Prostate gland (tissue), 2 donors: Measurements from ENCODE around the gene TNFRSF11A. TPM values are rescaled to one million over a fixed set of nuclear protein-coding genes. Genes with fewer than 3 reads are reported as not detected.

Source experiments
- DNase-seq: peaks from one replicate; pipeline ENCODE4 v3.0.0-alpha.2; 2019; ENCODE audit warnings: low spot score
- H3K27ac ChIP-seq, 2 donors: fragments of 200-600 bp; sonication (generic); 2 replicates each; pipeline ENCODE4 v1.5.1; 2017 to 2019
- H3K27me3 ChIP-seq: fragments of 200-600 bp; sonication (generic); replicated peaks from 2 replicates; pipeline ENCODE4 v1.5.1; 2019; ENCODE audit not compliant: insufficient read depth
- H3K36me3 ChIP-seq, 2 donors: fragments of 200-600 bp; sonication (generic); 1 replicate in 1 of 2; 2 replicates in 1 of 2; pipeline versions ENCODE4 v1.5.1 to v1.8.1; 2017 to 2019
- H3K4me1 ChIP-seq: fragments of 200-600 bp; sonication (generic); replicated peaks from 2 replicates; pipeline ENCODE4 v1.5.1; 2019
- H3K4me3 ChIP-seq, 2 donors: fragments of 200-600 bp; sonication (generic); 2 replicates each; pipeline ENCODE4 v1.5.1; 2017 to 2019
- H3K9me3 ChIP-seq: fragments of 200-600 bp; sonication (generic); 2 replicates; pipeline ENCODE4 v1.5.1; 2017
- POLR2A ChIP-seq: fragments of 450-650 bp; IDR thresholded peaks from one replicate; pipeline ENCODE4 v1.6.1; 2016; ENCODE audit warnings: antibody characterized with exemption, mild to moderate bottlenecking
- POLR2AphosphoS5 ChIP-seq: sonication (generic); formaldehyde crosslinking; IDR thresholded peaks from one replicate; pipeline ENCODE4 v1.6.1; 2017; ENCODE audit warnings: antibody characterized with exemption
- WGBS: methylation state at CpG from one replicate; pipeline ENCODE4 v1.1.5; 2018; 5-methylcytosine and 5-hydroxymethylcytosine counted together
- intact Hi-C: fragments of 100-400 bp; cut with DNase I; formaldehyde crosslinking; loops from one replicate; pipeline ENCODE4 v1.14.2; 2022
- total RNA-seq, 2 donors: library from RNA; depleted of rRNA; stranded (reverse); fragments of >200 nt; gene quantifications; one replicate each; pipeline ENCODE4 v1.1.0, GENCODE V29; 2016
- TF ChIP-seq, protein P1 (sequence below), 4 experiments: fragments of 200-600 bp in 2 of 4; fragments of 450-650 bp in 2 of 4; sonication (generic) in 2 of 4; IDR thresholded peaks; 1 replicate in 3 of 4; 2 replicates in 1 of 4; pipeline ENCODE4 v1.5.1; 2016 to 2019; ENCODE audit warnings: antibody characterized with exemption in 4 of 4, mild to moderate bottlenecking in 2 of 4, moderate library complexity in 2 of 4

The TNFRSF11A gene
- total RNA-seq, 2 donors from 2014 or later: 6.1 to 10.2 TPM

DNA sequence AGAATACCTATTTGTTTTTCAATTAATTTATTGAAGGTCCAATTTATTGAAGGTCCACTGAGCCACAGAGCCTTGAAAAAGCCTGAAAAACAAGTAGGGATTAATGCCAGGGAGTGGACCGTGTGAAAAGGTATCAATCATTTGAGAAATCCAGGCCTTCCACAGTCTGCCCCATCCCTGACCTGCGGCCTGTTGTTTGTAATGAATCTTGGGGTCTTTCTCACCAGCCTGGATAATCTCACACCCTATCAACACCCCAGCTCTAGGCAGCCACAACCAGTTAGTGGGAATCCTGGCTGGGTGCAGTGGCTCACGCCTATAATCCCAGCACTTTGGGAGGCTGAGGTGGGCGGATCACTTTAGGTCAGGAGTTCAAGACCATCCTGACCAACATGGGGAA, 47.8 kb downstream of the TNFRSF11A start:
- intact Hi-C loops: no loop called here
- H3K27me3 ChIP-seq: no peaks in the 10 kb centered on the region
- no peak for DNase-seq
- WGBS: 91% methylated on average over 4 of the region's 4 CpGs
- H3K36me3 ChIP-seq: no peaks in the 10 kb centered on the region
- no peak overlapping the region for H3K27ac ChIP-seq
- no peaks in the 10 kb centered on the region for H3K4me1 ChIP-seq
- TF ChIP-seq, protein P1, sequence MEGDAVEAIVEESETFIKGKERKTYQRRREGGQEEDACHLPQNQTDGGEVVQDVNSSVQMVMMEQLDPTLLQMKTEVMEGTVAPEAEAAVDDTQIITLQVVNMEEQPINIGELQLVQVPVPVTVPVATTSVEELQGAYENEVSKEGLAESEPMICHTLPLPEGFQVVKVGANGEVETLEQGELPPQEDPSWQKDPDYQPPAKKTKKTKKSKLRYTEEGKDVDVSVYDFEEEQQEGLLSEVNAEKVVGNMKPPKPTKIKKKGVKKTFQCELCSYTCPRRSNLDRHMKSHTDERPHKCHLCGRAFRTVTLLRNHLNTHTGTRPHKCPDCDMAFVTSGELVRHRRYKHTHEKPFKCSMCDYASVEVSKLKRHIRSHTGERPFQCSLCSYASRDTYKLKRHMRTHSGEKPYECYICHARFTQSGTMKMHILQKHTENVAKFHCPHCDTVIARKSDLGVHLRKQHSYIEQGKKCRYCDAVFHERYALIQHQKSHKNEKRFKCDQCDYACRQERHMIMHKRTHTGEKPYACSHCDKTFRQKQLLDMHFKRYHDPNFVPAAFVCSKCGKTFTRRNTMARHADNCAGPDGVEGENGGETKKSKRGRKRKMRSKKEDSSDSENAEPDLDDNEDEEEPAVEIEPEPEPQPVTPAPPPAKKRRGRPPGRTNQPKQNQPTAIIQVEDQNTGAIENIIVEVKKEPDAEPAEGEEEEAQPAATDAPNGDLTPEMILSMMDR (IDR thresholded peaks at IDR 0.05): no peak
- TF ChIP-seq POLR2AphosphoS5 (no peak), POLR2A (no peak)
- no peaks in the 10 kb centered on the region for H3K9me3 ChIP-seq
- no peak overlapping the region for H3K4me3 ChIP-seq

DNA sequence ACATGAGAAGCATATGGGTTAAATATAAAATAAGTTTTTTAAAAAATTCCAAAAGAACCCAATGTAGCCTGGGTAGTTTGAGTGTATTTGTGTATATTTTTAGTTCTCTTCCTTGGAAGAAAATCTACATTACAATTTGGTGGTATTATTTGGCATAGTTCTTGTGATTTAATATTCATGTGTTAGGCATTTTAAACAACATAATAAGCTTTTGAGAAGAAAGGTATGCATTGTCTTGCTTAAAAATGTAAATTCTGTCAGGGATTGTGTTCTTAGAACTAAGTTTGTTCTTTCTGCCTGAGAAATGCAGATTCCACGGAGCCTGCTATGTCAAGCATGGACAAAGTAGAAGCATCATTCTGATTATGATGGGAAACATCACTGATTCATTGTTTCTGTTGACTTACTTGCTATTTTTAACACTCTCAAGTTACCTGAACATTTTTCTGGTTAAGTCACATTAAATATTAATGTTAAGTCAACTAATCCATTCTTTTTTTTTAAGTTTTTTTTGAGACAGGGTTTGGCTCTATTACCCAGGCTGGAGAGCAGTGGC, 49.4 kb downstream of the TNFRSF11A start:
- WGBS: 89% methylated on average over 1 of the region's 1 CpG
- no peak for DNase-seq
- intact Hi-C loops: no loop called here
- Histone ChIP-seq H3K4me3 (no peak overlapping the region), H3K27ac (no peak overlapping the region), H3K9me3 (no peaks in the 10 kb centered on the region), H3K36me3 (no peaks in the 10 kb centered on the region), H3K27me3 (no peaks in the 10 kb centered on the region), H3K4me1 (no peaks in the 10 kb centered on the region)
- no peak for TF ChIP-seq POLR2A
- no peak for TF ChIP-seq POLR2AphosphoS5
- TF ChIP-seq, protein P1 (IDR thresholded peaks at IDR 0.05): no peak

DNA sequence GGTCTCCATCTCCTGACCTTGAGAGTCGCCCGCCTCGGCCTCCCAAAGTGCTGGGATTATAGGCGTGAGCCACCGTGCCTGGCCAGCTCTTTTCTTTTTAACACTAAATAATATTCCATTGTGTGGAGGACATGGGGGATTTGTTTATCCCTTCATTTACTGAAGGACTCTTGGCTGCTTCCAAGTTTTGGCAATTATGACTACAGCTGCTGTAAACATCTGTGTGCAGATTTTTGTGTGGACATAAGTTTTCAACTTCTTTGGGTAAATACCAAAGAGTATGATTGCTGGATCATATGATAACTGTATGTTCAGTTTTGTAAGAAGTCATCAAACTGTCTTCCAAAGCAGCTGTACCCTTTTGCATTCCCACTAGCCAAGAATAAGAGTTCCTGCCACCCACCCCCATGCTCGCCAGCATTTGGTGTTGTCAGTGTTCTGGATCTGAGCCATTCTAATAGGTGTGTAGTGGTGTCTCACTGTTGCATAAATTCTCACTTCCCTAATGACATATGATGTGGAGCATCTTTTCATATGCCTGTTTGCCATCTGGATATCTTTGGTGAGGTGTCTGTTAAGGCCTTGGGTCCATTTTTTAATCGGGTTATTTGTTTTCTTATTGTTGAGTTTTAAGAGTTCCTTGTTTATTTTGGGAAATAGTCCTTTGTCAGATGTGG, 52.2 kb downstream of the TNFRSF11A start:
- no peak overlapping the region for H3K4me3 ChIP-seq
- H3K27me3 ChIP-seq: no peaks in the 10 kb centered on the region
- TF ChIP-seq, protein P1 (IDR thresholded peaks at IDR 0.05): no peak
- TF ChIP-seq POLR2A (no peak), POLR2AphosphoS5 (no peak)
- intact Hi-C loops: no loop called here
- whole genome bisulfite sequencing: 88% methylated on average over 7 of the region's 7 CpGs
- no peaks in the 10 kb centered on the region for H3K36me3 ChIP-seq
- H3K27ac ChIP-seq: no peak overlapping the region
- H3K9me3 ChIP-seq: no peaks in the 10 kb centered on the region
- H3K4me1 ChIP-seq: no peaks in the 10 kb centered on the region
- no peak for DNase-seq

DNA sequence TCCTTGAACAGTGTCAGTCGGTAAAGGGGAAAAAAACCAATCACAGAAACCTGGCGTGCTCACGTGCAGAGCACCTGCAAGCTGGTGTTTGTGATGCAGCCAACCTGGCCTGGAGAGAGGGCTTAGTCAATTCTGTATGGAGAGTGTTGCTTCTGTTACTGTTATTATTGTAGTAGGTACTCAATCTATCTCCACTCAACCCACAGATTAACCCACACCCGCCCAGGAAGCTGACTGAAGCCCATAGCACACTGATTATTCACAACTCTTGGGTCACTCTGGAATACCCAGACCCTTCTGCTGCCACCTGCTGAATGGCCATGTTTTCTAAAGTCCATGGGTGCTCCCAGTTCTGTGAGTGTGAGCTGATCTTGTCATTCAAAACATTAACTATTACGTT, 53.9 kb downstream of the TNFRSF11A start:
- intact Hi-C loops: no loop called here
- no peak overlapping the region for H3K27ac ChIP-seq
- H3K4me3 ChIP-seq: no peak overlapping the region
- TF ChIP-seq POLR2A: no peak
- no peak for TF ChIP-seq POLR2AphosphoS5
- TF ChIP-seq, protein P1 (IDR thresholded peaks at IDR 0.05): no peak
- no peaks in the 10 kb centered on the region for H3K9me3 ChIP-seq
- H3K4me1 ChIP-seq: no peaks in the 10 kb centered on the region
- H3K36me3 ChIP-seq: no peaks in the 10 kb centered on the region
- 94% methylated on average over 5 of the region's 5 CpGs for WGBS
- DNase-seq: no peak
- H3K27me3 ChIP-seq: no peaks in the 10 kb centered on the region

DNA sequence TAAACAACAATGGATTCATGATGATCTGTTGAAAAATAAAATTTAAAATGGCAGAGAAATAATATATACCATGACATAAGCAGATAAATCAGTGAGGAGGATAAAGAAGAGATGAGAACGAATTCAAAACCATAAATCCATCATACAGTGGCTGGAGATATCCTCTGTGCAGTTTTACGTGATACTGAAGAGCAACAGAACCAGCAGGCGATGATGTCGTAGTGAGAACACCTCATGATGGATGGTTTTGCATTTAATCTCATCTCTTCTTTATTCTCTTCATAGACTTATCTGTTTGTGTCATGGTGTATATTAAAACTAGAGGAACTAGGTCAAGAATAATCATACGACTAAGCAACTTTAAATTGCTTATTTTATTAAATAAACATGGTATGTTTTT, 56.3 kb downstream of the TNFRSF11A start:
- TF ChIP-seq POLR2A: no peak
- intact Hi-C loops: no loop called here
- H3K27me3 ChIP-seq: no peaks in the 10 kb centered on the region
- 87% methylated on average over 5 of the region's 5 CpGs for WGBS
- no peaks in the 10 kb centered on the region for H3K4me1 ChIP-seq
- no peak for DNase-seq
- no peaks in the 10 kb centered on the region for H3K9me3 ChIP-seq
- no peak overlapping the region for H3K4me3 ChIP-seq
- no peak overlapping the region for H3K27ac ChIP-seq
- H3K36me3 ChIP-seq: no peaks in the 10 kb centered on the region
